ENCODE measurements around the gene EDNRB. TPM values are rescaled to one million over a fixed set of nuclear protein-coding genes. Genes with fewer than 3 reads are reported as not detected.

The EDNRB gene
- total RNA-seq, 8 experiments from 2014 or later: 0.31 to 151 (median 13.4) TPM

GRCh38 chr13:77913003-77913402, 5.6 kb downstream of the EDNRB start:
- 10 to 96% (median 61%) methylated on average over 1 to 3 of the region's 3 CpGs for WGBS, 10 experiments

GRCh38 chr13:77911751-77912150, 6.9 kb downstream of the EDNRB start:
- ATAC-seq (replicated peaks in 6 of 8): no peak
- H3K4me1 ChIP-seq (replicated peaks in 1 of 2): no peaks in the 10 kb centered on the region
- 0 to 100% (median 57%) methylated on average over 1 of the region's 1 CpG; no CpG with 5 or more reads in 2 of the 10 experiments for WGBS, 10 experiments
- H3K27ac ChIP-seq: no peak overlapping the region
- peak overlapping the region in 1 of 5 donors; percentile 85 for H3K4me3 ChIP-seq
- in situ Hi-C loops (cut with MboI; ENCODE audit: low pct_unique_long_range_greater_than_20kb in 2 of 9, low sequenced_read_pairs in 9 of 9, unreplicated experiment in 9 of 9): no loop called here

More at GRCh38 chr13:77913003-77913402, 5.6 kb downstream of the EDNRB start:
- H3K4me1 ChIP-seq (replicated peaks in 1 of 2): no peaks in the 10 kb centered on the region
- in situ Hi-C loops (cut with MboI; ENCODE audit: low pct_unique_long_range_greater_than_20kb in 2 of 9, low sequenced_read_pairs in 9 of 9, unreplicated experiment in 9 of 9): no loop called here
- ATAC-seq (replicated peaks in 6 of 8): no peak
- H3K27ac ChIP-seq: no peak overlapping the region
- H3K4me3 ChIP-seq: peak overlapping the region in 3 of 5 donors; percentile 6 to 85 (median 15)

GRCh38 chr13:77909827-77910226, 8.8 kb downstream of the EDNRB start:
- no peak for ATAC-seq (replicated peaks in 6 of 8)
- in situ Hi-C loops (cut with MboI; ENCODE audit: low pct_unique_long_range_greater_than_20kb in 2 of 9, low sequenced_read_pairs in 9 of 9, unreplicated experiment in 9 of 9): no loop called here
- no peak overlapping the region for H3K4me3 ChIP-seq
- WGBS, 10 experiments: 17 to 100% (median 83%) methylated on average over 1 to 3 of the region's 3 CpGs; no CpG with 5 or more reads in 1 of the 10 experiments
- no peaks in the 10 kb centered on the region for H3K4me1 ChIP-seq (replicated peaks in 1 of 2)
- no peak overlapping the region for H3K27ac ChIP-seq

- no peak overlapping the region for H3K4me3 ChIP-seq
- 33 to 100% (median 96%) methylated on average over 1 to 2 of the region's 2 CpGs; no CpG with 5 or more reads in 1 of the 10 experiments for WGBS, 10 experiments
- no peak for ATAC-seq (replicated peaks in 6 of 8)
- in situ Hi-C loops (cut with MboI; ENCODE audit: low pct_unique_long_range_greater_than_20kb in 2 of 9, low sequenced_read_pairs in 9 of 9, unreplicated experiment in 9 of 9): no loop called here
- H3K27ac ChIP-seq: no peak overlapping the region
- H3K4me1 ChIP-seq (replicated peaks in 1 of 2): no peaks in the 10 kb centered on the region
Observed at GRCh38 chr13:77908531-77908930, 10.1 kb downstream of the EDNRB start.

GRCh38 chr13:77907666-77908341, 10.8 kb downstream of the EDNRB start:
- 21 to 100% (median 84%) methylated on average over 2 to 5 of the region's 5 CpGs for whole genome bisulfite sequencing, 10 experiments
- Histone ChIP-seq H3K4me3 (no peak overlapping the region), H3K27ac (no peak overlapping the region), H3K4me1 (replicated peaks in 1 of 2) (no peaks in the 10 kb centered on the region)
- in situ Hi-C loops (cut with MboI; ENCODE audit: low pct_unique_long_range_greater_than_20kb in 2 of 9, low sequenced_read_pairs in 9 of 9, unreplicated experiment in 9 of 9): no loop called here
- no peak for ATAC-seq (replicated peaks in 6 of 8)

GRCh38 chr13:77904031-77904430, 14.6 kb downstream of the EDNRB start:
- Histone ChIP-seq H3K4me3 (no peak overlapping the region), H3K27ac (no peak overlapping the region), H3K4me1 (replicated peaks in 1 of 2) (no peaks in the 10 kb centered on the region)
- 52 to 100% (median 93%) methylated on average over 2 to 4 of the region's 4 CpGs for WGBS, 10 experiments
- in situ Hi-C loops (cut with MboI; ENCODE audit: low pct_unique_long_range_greater_than_20kb in 2 of 9, low sequenced_read_pairs in 9 of 9, unreplicated experiment in 9 of 9): no loop called here
- no peak for ATAC-seq (replicated peaks in 6 of 8)

GRCh38 chr13:77903435-77903834, 15.2 kb downstream of the EDNRB start:
- in situ Hi-C loops (cut with MboI; ENCODE audit: low pct_unique_long_range_greater_than_20kb in 2 of 9, low sequenced_read_pairs in 9 of 9, unreplicated experiment in 9 of 9): no loop called here
- no peak for ATAC-seq (replicated peaks in 6 of 8)
- Histone ChIP-seq H3K27ac (no peak overlapping the region), H3K4me1 (replicated peaks in 1 of 2) (no peaks in the 10 kb centered on the region), H3K4me3 (no peak overlapping the region)
- 0 to 100% (median 58%) methylated on average over 1 of the region's 1 CpG; no CpG with 5 or more reads in 6 of the 10 experiments for WGBS, 10 experiments

GRCh38 chr13:77902319-77902963, 16.2 kb downstream of the EDNRB start:
- WGBS, 10 experiments: 8 to 100% (median 100%) methylated on average over 1 to 4 of the region's 4 CpGs
- H3K27ac ChIP-seq: no peak overlapping the region
- peaks cover under 1% of the 10 kb centered on the region in 2 donors for H3K4me1 ChIP-seq (replicated peaks in 1 of 2)
- peak in 1 of 8 experiments; percentile 36 for ATAC-seq (replicated peaks in 6 of 8)
- in situ Hi-C loops (cut with MboI; ENCODE audit: low pct_unique_long_range_greater_than_20kb in 2 of 9, low sequenced_read_pairs in 9 of 9, unreplicated experiment in 9 of 9): no loop called here
- no peak overlapping the region for H3K4me3 ChIP-seq

- 0 to 95% (median 89%) methylated on average over 2 to 4 of the region's 4 CpGs for WGBS, 10 experiments
- Histone ChIP-seq H3K4me1 (replicated peaks in 1 of 2) (peaks cover 4 to 7% of the 10 kb centered on the region in 2 donors), H3K4me3 (no peak overlapping the region), H3K27ac (no peak overlapping the region)
- in situ Hi-C loops (cut with MboI; ENCODE audit: low pct_unique_long_range_greater_than_20kb in 2 of 9, low sequenced_read_pairs in 9 of 9, unreplicated experiment in 9 of 9): no loop called here
- peak in 1 of 8 experiments; percentile 46 for ATAC-seq (replicated peaks in 6 of 8)
Observed at GRCh38 chr13:77898097-77898496, 20.5 kb downstream of the EDNRB start.

GRCh38 chr13:77896977-77897376, 21.7 kb downstream of the EDNRB start:
- in situ Hi-C loops (cut with MboI; ENCODE audit: low pct_unique_long_range_greater_than_20kb in 2 of 9, low sequenced_read_pairs in 9 of 9, unreplicated experiment in 9 of 9): no loop called here
- peak in 3 of 8 experiments; percentile 32 to 70 (median 59) for ATAC-seq (replicated peaks in 6 of 8)
- H3K27ac ChIP-seq: no peak overlapping the region
- peaks cover 4 to 7% of the 10 kb centered on the region in 2 donors for H3K4me1 ChIP-seq (replicated peaks in 1 of 2)
- H3K4me3 ChIP-seq: no peak overlapping the region
- 38 to 100% (median 50%) methylated on average over 1 to 2 of the region's 2 CpGs; no CpG with 5 or more reads in 3 of the 10 experiments for WGBS, 10 experiments

GRCh38 chr13:77896536-77896935, 22.1 kb downstream of the EDNRB start:
- no peak overlapping the region for H3K4me3 ChIP-seq
- 20 to 96% (median 81%) methylated on average over 4 to 8 of the region's 8 CpGs for WGBS, 10 experiments
- no peak overlapping the region for H3K27ac ChIP-seq
- in situ Hi-C loops (cut with MboI; ENCODE audit: low pct_unique_long_range_greater_than_20kb in 2 of 9, low sequenced_read_pairs in 9 of 9, unreplicated experiment in 9 of 9): no loop called here
- peak in 1 of 8 experiments; percentile 65 for ATAC-seq (replicated peaks in 6 of 8)
- H3K4me1 ChIP-seq (replicated peaks in 1 of 2): peaks cover 4 to 7% of the 10 kb centered on the region in 2 donors

- Histone ChIP-seq H3K4me3 (no peak overlapping the region), H3K27ac (no peak overlapping the region), H3K4me1 (replicated peaks in 1 of 2) (peaks cover 4 to 7% of the 10 kb centered on the region in 2 donors)
- in situ Hi-C loops (cut with MboI; ENCODE audit: low pct_unique_long_range_greater_than_20kb in 2 of 9, low sequenced_read_pairs in 9 of 9, unreplicated experiment in 9 of 9): no loop called here
- ATAC-seq (replicated peaks in 6 of 8): no peak
- WGBS, 10 experiments: 32 to 100% (median 77%) methylated on average over 1 to 3 of the region's 3 CpGs; no CpG with 5 or more reads in 1 of the 10 experiments
Observed at GRCh38 chr13:77894743-77895142, 23.9 kb downstream of the EDNRB start.

GRCh38 chr13:77893066-77893465, 25.6 kb downstream of the EDNRB start:
- ATAC-seq (replicated peaks in 6 of 8): no peak
- Histone ChIP-seq H3K27ac (no peak overlapping the region), H3K4me3 (no peak overlapping the region), H3K4me1 (replicated peaks in 1 of 2) (peaks cover 4 to 7% of the 10 kb centered on the region in 2 donors)
- 50 to 100% (median 87%) methylated on average over 2 to 5 of the region's 6 CpGs; no CpG with 5 or more reads in 2 of the 10 experiments for WGBS, 10 experiments
- in situ Hi-C loops (cut with MboI; ENCODE audit: low pct_unique_long_range_greater_than_20kb in 2 of 9, low sequenced_read_pairs in 9 of 9, unreplicated experiment in 9 of 9): no loop called here

Data from motor neuron (in vitro differentiated cells).